Keratinocyte (primary cell): ENCODE data around the gene EGFL8. TPM values are rescaled to one million over a fixed set of nuclear protein-coding genes. Genes with fewer than 3 reads are reported as not detected.

Experiments
- DNase-seq: peaks from one replicate; pipeline ENCODE4 v3.0.0-alpha.2; 2011; ENCODE audit warnings: low read depth, missing footprints, low spot score
- FAIRE-seq: peaks from 2 replicates; lab custom pipeline; 2011; peaks lifted over from hg19 to GRCh38; lab: Jason Lieb, UNC
- H2AFZ ChIP-seq: 2 replicates; pipeline ENCODE4 v1.6.0; 2012; ENCODE audit warnings: low read length, control low read depth, inconsistent platforms; ENCODE audit not compliant: control insufficient read depth
- H3K27ac ChIP-seq: 2 replicates; pipeline ENCODE4 v1.5.1; 2011; ENCODE audit warnings: low read length; ENCODE audit not compliant: control insufficient read depth, insufficient read depth
- H3K27me3 ChIP-seq: 3 replicates; pipeline ENCODE4 v1.6.0; 2011; ENCODE audit warnings: low read length; ENCODE audit not compliant: control insufficient read depth, insufficient read depth; ENCODE audit errors: extremely low read depth
- H3K36me3 ChIP-seq, 2 experiments: 2 replicates in 1 of 2; 3 replicates in 1 of 2; pipeline ENCODE4 v1.5.1; 2011; ENCODE audit warnings: low read length in 2 of 2, mild to moderate bottlenecking in 1 of 2; ENCODE audit not compliant: control insufficient read depth in 2 of 2, insufficient read depth in 2 of 2; ENCODE audit errors: extremely low read depth in 1 of 2
- H3K4me1 ChIP-seq: 3 replicates; pipeline ENCODE4 v1.5.1; 2011; ENCODE audit warnings: low read length; ENCODE audit not compliant: control insufficient read depth, insufficient read depth; ENCODE audit errors: extremely low read depth
- H3K4me2 ChIP-seq: 3 replicates; pipeline ENCODE4 v1.6.0; 2011; ENCODE audit warnings: low read depth, low read length; ENCODE audit not compliant: control insufficient read depth, insufficient read depth; ENCODE audit errors: extremely low read depth
- H3K4me3 ChIP-seq, 3 experiments: fragments of 200-600 bp in 1 of 3; sonication (generic) in 1 of 3; 2 replicates in 2 of 3; 3 replicates in 1 of 3; pipeline ENCODE4 v1.5.1; 2011 to 2016; ENCODE audit warnings: low read length in 3 of 3, mild to moderate bottlenecking in 3 of 3, control low read depth in 2 of 3, inconsistent platforms in 1 of 3, low read depth in 1 of 3, mixed read lengths in 1 of 3, mixed run types in 1 of 3, moderate library complexity in 1 of 3; ENCODE audit not compliant: control insufficient read depth in 2 of 3, insufficient read depth in 2 of 3; ENCODE audit errors: extremely low read depth in 1 of 3
- H3K79me2 ChIP-seq: 2 replicates; pipeline ENCODE4 v1.6.0; 2012; ENCODE audit warnings: low read length; ENCODE audit not compliant: control insufficient read depth, insufficient read depth
- H3K9ac ChIP-seq: 3 replicates; pipeline ENCODE4 v1.6.0; 2011; ENCODE audit warnings: low read length; ENCODE audit not compliant: control insufficient read depth, insufficient read depth; ENCODE audit errors: extremely low read depth
- H3K9me1 ChIP-seq: 3 replicates; pipeline ENCODE4 v1.6.0; 2011; ENCODE audit warnings: low read length; ENCODE audit not compliant: control insufficient read depth, insufficient read depth; ENCODE audit errors: extremely low read depth
- H3K9me3 ChIP-seq: 2 replicates; pipeline ENCODE4 v1.5.1; 2012; ENCODE audit warnings: low read depth, low read length; ENCODE audit not compliant: control insufficient read depth
- H4K20me1 ChIP-seq: 3 replicates; pipeline ENCODE4 v1.6.0; 2011; ENCODE audit warnings: low read length; ENCODE audit not compliant: control insufficient read depth, insufficient read depth; ENCODE audit errors: extremely low read depth
- EZH2 ChIP-seq: IDR thresholded peaks from one replicate; pipeline ENCODE4 v1.6.1; 2012; ENCODE audit warnings: inconsistent platforms, mild to moderate bottlenecking, low read length, moderate library complexity
- dilution Hi-C: fragments of 300-500 bp; cut with MboI; formaldehyde crosslinking; loops from one replicate; pipeline ENCODE4 v1.7.0; 2020; ENCODE audit warnings: low sequenced_read_pairs; ENCODE audit not compliant: extremely low pct_ligation_motif_present
- polyA plus RNA-seq, 5 experiments: library from polyadenylated mRNA; depleted of rRNA in 3 of 5; stranded (reverse) in 3 of 5; stranded (forward) in 1 of 5; unstranded in 1 of 5; fragments of >200 nt; gene quantifications; 1 replicate in 1 of 5; 2 replicates in 3 of 5; 3 replicates in 1 of 5; pipeline versions ENCODE4 v1.2.1 to v1.2.3, GENCODE V29; 2011 to 2012; ENCODE audit warnings: missing spikeins in 2 of 5, low read depth in 1 of 5, low replicate concordance in 1 of 5
- TF ChIP-seq, protein P1 (sequence below), 3 experiments: IDR thresholded peaks in 1 of 3; conservative IDR thresholded peaks in 1 of 3; optimal IDR thresholded peaks in 1 of 3; 2 replicates in 2 of 3; 3 replicates in 1 of 3; pipeline versions ENCODE3 to v1.5.1; 2011; ENCODE audit warnings: low read length in 3 of 3, mild to moderate bottlenecking in 3 of 3, moderate library complexity in 2 of 3, control low read depth in 1 of 3, inconsistent platforms in 1 of 3; ENCODE audit not compliant: insufficient read depth in 2 of 3; ENCODE audit errors: extremely low read depth in 1 of 3

The EGFL8 gene
- polyA plus RNA-seq, 1 donor (not counting 4 experiments of a cell fraction or from before 2014, with no cell fraction given) = 3.7 TPM

GRCh38 chr6:32137454-32137853 is 26.9 kb upstream of the EGFL8 start:
- Histone ChIP-seq H3K4me2 (no peak overlapping the region), H3K4me1 (no peaks in the 10 kb centered on the region), H3K27me3 (no peaks in the 10 kb centered on the region), H3K79me2 (no peaks in the 10 kb centered on the region), H3K27ac (no peak overlapping the region), H3K9ac (no peak overlapping the region), H3K9me3 (no peaks in the 10 kb centered on the region), H3K36me3 (no peaks in the 10 kb centered on the region), H2AFZ (no peak overlapping the region), H3K9me1 (no peaks in the 10 kb centered on the region), H4K20me1 (no peaks in the 10 kb centered on the region), H3K4me3 (no peak overlapping the region)
- FAIRE-seq = no peak
- dilution Hi-C loops = no loop called here
- no peak for TF ChIP-seq EZH2
- TF ChIP-seq, protein P1, sequence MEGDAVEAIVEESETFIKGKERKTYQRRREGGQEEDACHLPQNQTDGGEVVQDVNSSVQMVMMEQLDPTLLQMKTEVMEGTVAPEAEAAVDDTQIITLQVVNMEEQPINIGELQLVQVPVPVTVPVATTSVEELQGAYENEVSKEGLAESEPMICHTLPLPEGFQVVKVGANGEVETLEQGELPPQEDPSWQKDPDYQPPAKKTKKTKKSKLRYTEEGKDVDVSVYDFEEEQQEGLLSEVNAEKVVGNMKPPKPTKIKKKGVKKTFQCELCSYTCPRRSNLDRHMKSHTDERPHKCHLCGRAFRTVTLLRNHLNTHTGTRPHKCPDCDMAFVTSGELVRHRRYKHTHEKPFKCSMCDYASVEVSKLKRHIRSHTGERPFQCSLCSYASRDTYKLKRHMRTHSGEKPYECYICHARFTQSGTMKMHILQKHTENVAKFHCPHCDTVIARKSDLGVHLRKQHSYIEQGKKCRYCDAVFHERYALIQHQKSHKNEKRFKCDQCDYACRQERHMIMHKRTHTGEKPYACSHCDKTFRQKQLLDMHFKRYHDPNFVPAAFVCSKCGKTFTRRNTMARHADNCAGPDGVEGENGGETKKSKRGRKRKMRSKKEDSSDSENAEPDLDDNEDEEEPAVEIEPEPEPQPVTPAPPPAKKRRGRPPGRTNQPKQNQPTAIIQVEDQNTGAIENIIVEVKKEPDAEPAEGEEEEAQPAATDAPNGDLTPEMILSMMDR (optimal IDR thresholded peaks at IDR 0.05 in 1 of 3, IDR thresholded peaks at IDR 0.05 in 1 of 3, conservative IDR thresholded peaks at IDR 0.05 in 1 of 3; ENCODE audit: extremely low read depth in 1 of 3, insufficient read depth in 2 of 3, low read length in 3 of 3) = no peak
- DNase-seq = no peak

- Histone ChIP-seq H3K9me3 (no peaks in the 10 kb centered on the region), H3K27ac (no peak overlapping the region), H3K4me3 (no peak overlapping the region), H4K20me1 (no peaks in the 10 kb centered on the region), H3K4me2 (no peak overlapping the region), H2AFZ (no peak overlapping the region), H3K27me3 (no peaks in the 10 kb centered on the region), H3K79me2 (no peaks in the 10 kb centered on the region), H3K9ac (no peak overlapping the region), H3K36me3 (no peaks in the 10 kb centered on the region), H3K9me1 (no peaks in the 10 kb centered on the region), H3K4me1 (no peaks in the 10 kb centered on the region)
- TF ChIP-seq, protein P1 (optimal IDR thresholded peaks at IDR 0.05 in 1 of 3, IDR thresholded peaks at IDR 0.05 in 1 of 3, conservative IDR thresholded peaks at IDR 0.05 in 1 of 3; ENCODE audit: extremely low read depth in 1 of 3, insufficient read depth in 2 of 3, low read length in 3 of 3) = no peak
- TF ChIP-seq EZH2 = no peak
- FAIRE-seq (no peak), DNase-seq (no peak)
- dilution Hi-C loops = no loop called here
Measured at GRCh38 chr6:32139590-32139989, 24.8 kb upstream of the EGFL8 start.
